Chondrocyte (in vitro differentiated cells): ENCODE results near the gene KLK11. TPM values are rescaled to one million over a fixed set of nuclear protein-coding genes. Genes with fewer than 3 reads are reported as not detected.
A peak's percentile ranks its signal among the peaks of the same experiment; 100 is the strongest.

Source experiments
- DNase-seq: peaks from one replicate; pipeline ENCODE4 v3.0.0; 2021; ENCODE audit warnings: mixed read lengths, low spot score
- H3K27ac Mint-ChIP-seq: one replicate; pipeline ENCODE4 v1.8.0; 2021; ENCODE audit warnings: mild to moderate bottlenecking, moderate library complexity, mixed read lengths; ENCODE audit not compliant: unreplicated experiment
- H3K27me3 Mint-ChIP-seq: 2 replicates; pipeline ENCODE4 v1.8.0; 2021; ENCODE audit warnings: low read depth, mixed read lengths
- H3K36me3 Mint-ChIP-seq: 2 replicates; pipeline ENCODE4 v1.8.0; 2021; ENCODE audit warnings: low read depth, mixed read lengths
- H3K4me1 Mint-ChIP-seq: 2 replicates; pipeline ENCODE4 v1.8.0; 2021; ENCODE audit warnings: low read depth, mild to moderate bottlenecking, mixed read lengths
- H3K4me3 Mint-ChIP-seq: one replicate; pipeline ENCODE4 v1.8.0; 2021; ENCODE audit warnings: mild to moderate bottlenecking, moderate library complexity, mixed read lengths; ENCODE audit not compliant: unreplicated experiment
- H3K9me3 Mint-ChIP-seq: 2 replicates; pipeline ENCODE4 v1.8.0; 2021; ENCODE audit warnings: low read depth, mixed read lengths
- CTCF ChIP-seq: fragments of 200-600 bp; sonication (generic); IDR thresholded peaks from 2 replicates; pipeline ENCODE4 v1.5.0; 2021; ENCODE audit warnings: antibody characterized with exemption, mild to moderate bottlenecking, moderate library complexity
- total RNA-seq: library from RNA; stranded (reverse); gene quantifications from 3 replicates; pipeline ENCODE4 v1.2.1, GENCODE V29; 2021

KLK11 gene
- total RNA-seq, 1 donor from 2014 or later, result not detected

- no peak within 1 kb of the TSS for H3K27ac Mint-ChIP-seq
- no peaks in the 10 kb centered on the region for H3K9me3 Mint-ChIP-seq
- H3K4me3 Mint-ChIP-seq, result no peak within 1 kb of the TSS
- H3K36me3 Mint-ChIP-seq, result peaks cover 2% of the 10 kb centered on the region
- DNase-seq, result no peak
- no peak for TF ChIP-seq CTCF
- H3K27me3 Mint-ChIP-seq, result peaks cover 56% of the 10 kb centered on the region
- peaks cover 6% of the 10 kb centered on the region for H3K4me1 Mint-ChIP-seq
These were observed 6.9 kb downstream of the KLK11 start, which contains the start of gene KLK10 for GRCh38 chr19:51019544-51019925. KLK10 (minus strand) TSS chr19:51019709; CDS start chr19:51019130, 579 bp downstream.

GRCh38 chr19:51018745-51019543 lies 7.5 kb downstream of the KLK11 start:
- H3K36me3 Mint-ChIP-seq, result peaks cover 2% of the 10 kb centered on the region
- peaks cover 60% of the 10 kb centered on the region for H3K27me3 Mint-ChIP-seq
- no peak for TF ChIP-seq CTCF
- H3K27ac Mint-ChIP-seq, result no peak overlapping the region
- no peak for DNase-seq
- peaks cover 6% of the 10 kb centered on the region for H3K4me1 Mint-ChIP-seq
- no peaks in the 10 kb centered on the region for H3K9me3 Mint-ChIP-seq
- H3K4me3 Mint-ChIP-seq, result no peak overlapping the region

GRCh38 chr19:51016798-51017683 lies 9.4 kb downstream of the KLK11 start:
- Mint-ChIP-seq H3K4me1 (peaks cover 6% of the 10 kb centered on the region), H3K9me3 (no peaks in the 10 kb centered on the region), H3K36me3 (peaks cover 2% of the 10 kb centered on the region), H3K27ac (no peak overlapping the region), H3K4me3 (peak overlapping the region; percentile 53), H3K27me3 (peaks cover 52% of the 10 kb centered on the region)
- no peak for DNase-seq
- peak; percentile 56 for TF ChIP-seq CTCF

- Mint-ChIP-seq H3K4me3 (no peak overlapping the region), H3K27ac (no peak overlapping the region)
These were observed 10.6 kb downstream of the KLK11 start for GRCh38 chr19:51015691-51016267.

More at GRCh38 chr19:51015691-51016267, 10.6 kb downstream of the KLK11 start:
- H3K4me1 Mint-ChIP-seq, result peaks cover 6% of the 10 kb centered on the region
- no peaks in the 10 kb centered on the region for H3K9me3 Mint-ChIP-seq
- peaks cover 2% of the 10 kb centered on the region for H3K36me3 Mint-ChIP-seq
- no peak for TF ChIP-seq CTCF
- peaks cover 53% of the 10 kb centered on the region for H3K27me3 Mint-ChIP-seq
- no peak for DNase-seq
